Measurements from ENCODE around the gene CFAP97. TPM values are rescaled to one million over a fixed set of nuclear protein-coding genes. Genes with fewer than 3 reads are reported as not detected.

Gene CFAP97
- total RNA-seq, 6 experiments from 2014 or later, result 35.0 to 44.0 (median 41.0) TPM

- Mint-ChIP-seq H3K36me3 (ENCODE audit: low read depth) (no peaks in the 10 kb centered on the region), H3K4me3 (no peak overlapping the region), H3K27ac (no peak overlapping the region), H3K9me3 (no peaks in the 10 kb centered on the region), H3K4me1 (ENCODE audit: low read depth) (peaks cover 21% of the 10 kb centered on the region), H3K27me3 (ENCODE audit: insufficient read depth) (peaks cover 10% of the 10 kb centered on the region)
- no peak for DNase-seq
- TF ChIP-seq CTCF (IDR thresholded peaks at IDR 0.05), result no peak
Measured at GRCh38 chr4:185144601-185145240, 59.1 kb downstream of the CFAP97 start.

GRCh38 chr4:185143601-185143969, 60.2 kb downstream of the CFAP97 start:
- no peak for TF ChIP-seq CTCF (IDR thresholded peaks at IDR 0.05)
- no peaks in the 10 kb centered on the region for H3K9me3 Mint-ChIP-seq
- H3K27ac Mint-ChIP-seq, result peak overlapping the region; percentile 51; the same call in 1 of the 2 replicates
- DNase-seq, result peak; percentile 16
- no peaks in the 10 kb centered on the region for H3K36me3 Mint-ChIP-seq (ENCODE audit: low read depth)
- H3K4me3 Mint-ChIP-seq, result peak overlapping the region; percentile 84
- peaks cover 16% of the 10 kb centered on the region for H3K27me3 Mint-ChIP-seq (ENCODE audit: insufficient read depth)
- peaks cover 21% of the 10 kb centered on the region for H3K4me1 Mint-ChIP-seq (ENCODE audit: low read depth)

- peak within 1 kb of the TSS; percentile 84 for H3K4me3 Mint-ChIP-seq
- no peaks in the 10 kb centered on the region for H3K9me3 Mint-ChIP-seq
- H3K4me1 Mint-ChIP-seq (ENCODE audit: low read depth), result peaks cover 21% of the 10 kb centered on the region
- DNase-seq, result peak; percentile 38
- H3K27me3 Mint-ChIP-seq (ENCODE audit: insufficient read depth), result peaks cover 16% of the 10 kb centered on the region
- H3K36me3 Mint-ChIP-seq (ENCODE audit: low read depth), result no peaks in the 10 kb centered on the region
- H3K27ac Mint-ChIP-seq, result peak within 1 kb of the TSS; percentile 51
- peak; percentile 69 for TF ChIP-seq CTCF (IDR thresholded peaks at IDR 0.05)
Measured at GRCh38 chr4:185142912-185143600, 60.7 kb downstream of the CFAP97 start, which contains the start of gene SLC25A4. TSS of gene SLC25A4 (plus strand) at chr4:185143266. CDS start at chr4:185143373, 107 bp downstream.

GRCh38 chr4:185142564-185142911, 61.3 kb downstream of the CFAP97 start:
- H3K4me1 Mint-ChIP-seq (ENCODE audit: low read depth), result peaks cover 21% of the 10 kb centered on the region
- no peaks in the 10 kb centered on the region for H3K9me3 Mint-ChIP-seq
- no peak overlapping the region; the same call in 1 of the 2 replicates for H3K27ac Mint-ChIP-seq
- peak overlapping the region; percentile 84 for H3K4me3 Mint-ChIP-seq
- peaks cover 16% of the 10 kb centered on the region for H3K27me3 Mint-ChIP-seq (ENCODE audit: insufficient read depth)
- DNase-seq, result no peak
- H3K36me3 Mint-ChIP-seq (ENCODE audit: low read depth), result no peaks in the 10 kb centered on the region
- no peak for TF ChIP-seq CTCF (IDR thresholded peaks at IDR 0.05)

GRCh38 chr4:185141777-185142176, 62.0 kb downstream of the CFAP97 start:
- H3K4me1 Mint-ChIP-seq (ENCODE audit: low read depth), result peaks cover 16% of the 10 kb centered on the region
- no peaks in the 10 kb centered on the region for H3K36me3 Mint-ChIP-seq (ENCODE audit: low read depth)
- H3K9me3 Mint-ChIP-seq, result no peaks in the 10 kb centered on the region
- H3K4me3 Mint-ChIP-seq, result no peak overlapping the region
- no peak for TF ChIP-seq CTCF (IDR thresholded peaks at IDR 0.05)
- H3K27ac Mint-ChIP-seq, result no peak overlapping the region
- no peak for DNase-seq
- peaks cover 16% of the 10 kb centered on the region for H3K27me3 Mint-ChIP-seq (ENCODE audit: insufficient read depth)

All from HFFc6 (cell line).